ENCODE measurements around the gene FOXA3.
A peak's percentile ranks its signal among the peaks of the same experiment; 100 is the strongest.

FOXA3 gene

GRCh38 chr19:45863840-45864628 is at the start of gene FOXA3:
TSS of gene FOXA3 (plus strand) at chr19:45864326. CDS start at chr19:45864457, 131 bp downstream.
- DNase-seq, result peak; percentile 86

DNA sequence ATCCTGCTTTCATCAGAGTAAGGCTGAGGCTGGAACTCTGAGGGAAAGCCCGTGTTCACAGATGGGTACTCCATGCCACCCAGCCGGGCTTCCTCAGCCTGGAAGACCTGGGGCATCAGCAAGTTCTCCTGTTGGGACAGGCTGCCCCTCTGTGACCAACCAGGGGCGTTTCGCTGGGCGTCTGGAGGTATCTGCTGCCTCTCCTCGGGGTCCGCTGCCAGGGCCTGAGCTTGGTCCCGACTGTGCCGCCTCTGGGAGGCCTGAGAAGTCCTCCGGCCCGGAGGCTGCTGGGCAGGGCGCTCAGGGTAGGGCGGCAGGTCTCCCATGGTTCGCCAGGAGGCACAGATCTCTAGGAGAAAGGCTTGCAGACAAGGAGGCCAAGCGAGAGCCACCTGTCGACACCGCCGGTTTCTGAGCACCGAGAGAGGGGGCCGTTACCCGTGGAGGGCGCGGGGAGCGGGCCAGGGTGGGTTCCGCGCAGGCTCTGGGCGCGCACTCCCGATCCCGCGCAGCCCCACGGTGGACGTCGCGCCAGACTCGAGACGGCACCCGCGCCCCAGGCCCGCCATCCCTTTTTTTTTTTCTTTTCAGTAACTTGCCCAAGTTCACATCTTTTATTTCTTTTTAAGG is 49.2 kb upstream of the FOXA3 start, which contains the start of gene RSPH6A:
Gene RSPH6A (minus strand): TSS at position 458 of the 630 bp plus-strand sequence. CDS start 132 bp downstream, at position 326.
- no peak for DNase-seq

DNA sequence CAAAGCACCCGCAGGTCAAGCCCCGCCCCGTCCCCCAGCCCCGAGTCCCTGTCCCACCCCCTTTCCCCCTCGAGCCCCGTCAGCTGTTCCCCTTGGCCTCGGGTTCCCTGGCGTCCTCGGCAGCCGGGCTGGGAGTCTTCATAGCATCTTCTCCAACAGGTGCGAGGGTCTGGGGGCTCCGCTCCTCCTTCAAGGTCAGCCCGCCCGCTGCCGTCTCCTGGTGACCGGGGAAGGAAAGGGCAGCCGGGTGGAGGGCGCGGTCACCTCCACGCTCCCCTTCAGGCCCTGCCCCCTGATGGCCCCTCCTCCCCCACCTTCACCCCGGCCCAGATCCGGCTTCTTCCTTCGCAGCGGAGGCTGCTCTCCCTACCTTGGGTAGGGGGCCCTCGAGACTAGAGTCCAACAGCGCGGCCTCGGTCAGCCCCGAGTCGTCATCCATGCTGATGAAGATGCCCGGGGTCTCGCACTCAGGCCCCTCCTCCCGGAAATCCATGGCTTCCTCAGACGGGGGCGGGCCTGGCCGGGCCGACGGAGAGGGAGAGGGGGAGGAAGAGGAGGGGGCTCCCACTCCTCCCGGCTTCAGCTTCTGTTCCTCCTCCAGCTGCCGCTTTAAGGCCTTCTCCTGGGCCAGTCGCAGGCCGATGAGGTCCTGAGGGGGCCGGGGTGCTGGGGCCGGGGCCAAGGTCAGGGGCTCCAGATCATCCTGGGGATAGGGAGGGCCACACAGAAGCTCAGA is 48.5 kb upstream of the FOXA3 start:
- no peak for DNase-seq

DNA sequence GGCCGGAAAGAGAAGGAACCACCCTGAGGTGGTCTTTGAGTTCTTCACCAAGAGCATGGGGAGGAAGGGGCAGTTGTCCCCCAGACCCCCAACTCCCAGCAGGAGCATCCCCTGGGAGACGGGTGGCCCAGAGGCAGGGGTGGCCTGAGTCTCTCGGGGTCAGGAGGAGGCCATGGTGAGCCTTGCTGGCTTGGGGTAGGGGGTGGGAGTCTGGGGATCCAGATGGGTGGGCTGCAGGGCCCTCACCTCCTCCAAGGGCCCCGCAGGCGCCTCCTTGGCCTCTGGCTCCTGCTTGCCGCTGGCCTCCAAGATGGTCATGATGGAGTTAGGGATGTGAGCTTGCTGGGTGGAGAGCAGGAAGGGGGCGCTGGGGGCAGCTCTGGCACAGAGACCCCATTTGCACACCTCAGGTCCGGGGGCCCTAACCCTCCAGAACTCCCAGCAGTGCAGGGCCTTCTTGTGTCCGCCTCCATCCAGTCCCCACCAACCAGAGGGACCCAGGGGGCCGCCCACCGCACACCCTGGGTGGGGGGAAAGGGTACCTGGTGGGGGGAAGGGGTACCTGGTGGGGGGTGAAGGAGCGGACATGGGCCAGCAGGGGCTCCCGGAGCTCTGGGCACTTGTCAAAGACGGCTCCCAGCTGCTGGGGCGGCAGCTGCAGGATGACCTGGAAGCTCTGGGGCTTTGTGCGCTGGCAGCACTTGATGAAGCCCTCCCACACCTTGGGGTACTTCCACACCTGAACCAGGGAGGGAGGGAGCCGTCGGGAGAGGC is 47.7 kb upstream of the FOXA3 start:
- DNase-seq, result no peak

GRCh38 chr19:45817010-45817724 is 47.0 kb upstream of the FOXA3 start:
- peak; percentile 93 for DNase-seq

- DNase-seq, result peak; percentile 83
These were observed 46.3 kb upstream of the FOXA3 start for GRCh38 chr19:45817725-45818301.

DNA sequence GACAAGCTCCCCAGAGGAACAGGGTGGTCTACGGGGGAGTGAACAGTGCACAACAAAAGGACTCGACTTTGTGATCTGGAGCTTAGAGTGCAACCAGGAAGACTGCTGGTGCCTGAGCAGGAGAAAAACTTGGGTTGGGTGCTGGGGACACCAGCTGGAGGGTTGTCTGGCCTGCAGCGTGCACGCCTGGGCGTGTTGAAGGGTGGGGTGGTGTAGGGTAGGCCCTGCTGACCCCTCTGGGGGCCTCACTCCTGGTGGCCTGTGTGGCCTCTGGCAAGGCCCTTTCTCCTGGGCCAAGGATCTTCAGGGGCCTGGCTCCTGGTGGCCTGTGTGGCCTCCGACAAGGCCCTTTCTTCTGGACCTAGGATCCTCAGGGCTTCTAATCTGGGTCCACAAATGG is 44.4 kb upstream of the FOXA3 start:
- DNase-seq, result no peak

GRCh38 chr19:45820413-45821102 is 43.6 kb upstream of the FOXA3 start:
- no peak for DNase-seq

DNA sequence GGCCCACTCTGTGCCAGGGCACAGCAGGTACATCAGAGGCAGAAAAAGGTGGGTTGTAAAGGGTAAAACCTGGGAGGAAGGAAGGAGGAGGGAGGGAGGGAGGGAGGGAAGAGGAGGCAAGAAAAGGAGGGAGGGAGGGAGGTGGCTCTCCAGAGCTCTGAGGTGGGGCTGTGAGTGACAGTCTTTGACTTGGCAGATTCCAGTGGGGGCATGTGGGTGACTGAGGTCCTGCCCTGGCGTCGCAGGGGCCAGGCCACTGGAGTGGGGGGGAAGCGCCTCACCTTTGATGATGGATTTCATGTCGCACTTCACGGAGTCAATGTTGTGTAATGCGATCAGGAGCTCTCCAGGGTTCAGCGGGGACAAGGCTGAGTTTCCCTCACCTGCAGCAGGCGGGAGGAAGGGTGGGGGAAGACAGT is 43.0 kb upstream of the FOXA3 start:
- no peak for DNase-seq

DNA sequence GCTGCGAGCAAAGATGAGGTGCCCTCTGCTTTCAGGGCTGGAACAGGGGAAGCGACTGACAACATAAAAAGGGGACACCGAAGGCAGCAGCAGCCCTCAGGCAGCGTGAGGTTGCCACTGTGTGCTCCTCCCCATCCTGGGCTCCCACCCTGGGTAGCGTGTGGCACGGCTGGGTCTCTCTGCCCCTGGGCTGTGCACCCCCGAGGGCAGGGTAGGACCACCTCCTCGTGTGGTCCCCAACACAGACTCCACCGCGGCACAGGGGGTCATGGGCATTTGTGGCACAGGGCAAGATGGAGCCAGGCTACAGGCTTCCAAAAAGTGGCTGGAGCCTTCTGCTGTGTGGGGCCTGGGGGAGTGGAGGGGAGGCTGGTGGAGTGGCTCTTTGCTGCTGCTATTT is 42.6 kb upstream of the FOXA3 start:
- no peak for DNase-seq

DNA sequence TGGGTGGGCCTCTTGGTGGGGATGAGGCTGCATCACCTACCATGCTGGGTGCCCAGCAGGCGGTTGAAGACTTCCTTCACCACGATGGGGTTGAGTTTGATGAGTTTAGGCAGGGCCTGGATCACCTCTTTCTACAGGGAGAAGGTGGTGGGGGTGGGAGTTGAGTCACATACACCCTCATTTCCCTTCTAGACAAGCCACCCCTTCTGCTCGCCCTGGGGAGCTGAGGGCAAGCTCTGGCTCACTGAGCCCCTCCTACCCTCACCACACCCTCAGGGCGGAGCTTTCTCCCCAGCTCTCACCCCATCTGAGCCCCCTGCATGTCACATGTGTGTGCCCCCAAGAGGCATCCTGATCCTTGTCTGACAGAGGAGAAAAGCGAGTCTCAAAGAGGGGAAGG is 41.4 kb upstream of the FOXA3 start:
- no peak for DNase-seq

DNA sequence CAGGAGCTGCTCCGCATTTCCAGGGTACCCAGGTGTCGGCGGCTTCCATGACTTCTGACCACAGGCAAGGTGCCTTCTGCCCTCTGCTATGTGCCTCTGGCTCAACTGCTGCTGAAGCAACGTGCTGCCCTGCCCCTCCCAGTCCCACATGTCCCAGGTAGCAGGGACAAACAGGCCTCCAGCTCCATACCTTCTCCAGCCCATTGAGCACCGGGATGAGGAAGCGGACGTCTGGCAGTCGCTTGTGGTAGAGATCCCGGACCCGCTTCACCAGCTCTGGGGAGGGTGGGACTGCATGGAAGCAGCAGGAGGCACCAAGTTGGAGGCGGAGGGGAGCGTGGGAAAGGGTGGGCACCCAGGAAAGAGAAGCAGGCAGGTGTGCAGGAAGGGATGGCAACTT is 40.9 kb upstream of the FOXA3 start:
- DNase-seq, result no peak

DNA sequence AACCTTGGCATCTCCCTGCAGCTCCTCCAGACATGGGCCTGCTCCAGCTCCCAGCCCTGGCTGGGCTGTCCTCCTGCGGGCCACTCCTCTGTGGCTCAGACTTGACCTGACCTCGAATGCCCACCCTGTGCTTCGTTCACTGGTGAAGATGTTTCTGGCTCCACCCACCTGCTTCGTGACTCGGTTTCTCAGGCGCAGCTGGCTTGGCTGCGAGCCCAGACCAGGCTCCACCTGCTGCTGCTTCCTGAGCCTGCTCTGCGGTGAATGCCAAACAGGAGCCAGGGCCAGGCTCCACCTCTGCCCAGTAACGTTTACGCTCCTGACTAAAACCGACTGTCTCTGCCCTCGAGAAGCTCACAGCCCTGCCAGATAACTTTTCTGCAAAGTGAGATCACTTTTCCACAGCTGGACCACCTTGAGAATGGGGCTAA is 40.1 kb upstream of the FOXA3 start:
- peak; percentile 51 for DNase-seq

DNA sequence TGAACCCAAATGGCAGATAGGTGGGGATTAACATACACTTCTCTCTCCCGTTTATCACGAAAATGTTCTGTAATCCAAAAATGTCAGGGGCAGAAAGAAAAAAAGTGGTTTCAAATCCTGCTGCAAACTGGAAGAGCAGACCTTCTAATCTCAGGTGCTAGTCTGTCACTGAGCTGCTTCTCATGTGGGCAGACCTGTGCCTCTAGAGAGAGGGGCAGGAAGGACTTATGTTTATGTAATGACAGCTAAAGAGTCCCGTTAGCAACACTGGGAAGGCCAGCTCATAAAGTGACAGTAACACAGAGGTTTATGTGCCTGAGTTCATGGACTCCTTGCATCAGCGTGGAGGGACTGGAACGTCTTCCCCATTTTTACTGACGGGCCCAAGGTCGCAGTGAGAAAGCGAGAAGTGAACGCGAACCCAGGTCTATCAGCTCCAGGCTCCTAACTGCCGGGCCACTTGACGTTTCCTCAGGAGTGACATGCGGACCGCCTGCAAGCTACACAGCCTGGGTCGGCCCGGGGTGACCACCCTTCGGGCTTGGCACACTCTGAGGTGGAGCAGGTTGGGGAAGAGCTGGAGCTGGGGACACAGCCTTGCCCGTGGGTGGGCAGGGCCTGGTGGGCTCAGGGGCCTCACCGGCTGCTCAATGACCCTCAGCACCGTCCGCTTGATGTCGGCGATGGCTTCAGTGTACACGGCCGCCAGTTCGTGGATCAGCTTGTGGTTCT is 39.4 kb upstream of the FOXA3 start:
- no peak for DNase-seq

DNA sequence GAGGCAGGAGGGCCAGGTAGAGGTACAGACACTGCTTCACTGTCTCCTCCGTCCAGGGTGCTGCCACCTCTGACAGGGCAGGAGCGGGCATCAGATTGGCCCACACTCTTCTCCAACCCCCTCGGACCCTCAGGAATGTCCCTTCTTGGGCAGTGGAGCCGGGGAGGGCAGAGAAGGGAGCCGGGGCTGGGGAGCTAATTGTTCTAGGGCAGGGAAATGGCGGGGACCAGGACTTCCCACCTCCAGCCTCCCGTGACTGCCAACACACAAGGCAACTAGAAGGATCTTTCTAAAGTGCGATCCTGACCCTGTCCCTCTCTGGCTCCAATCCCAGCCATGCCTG is 38.9 kb upstream of the FOXA3 start:
- DNase-seq, result no peak

GRCh38 chr19:45825917-45826893 is 37.9 kb upstream of the FOXA3 start:
- DNase-seq, result no peak

GRCh38 chr19:45826934-45827333 is 37.2 kb upstream of the FOXA3 start:
- DNase-seq, result no peak

DNA sequence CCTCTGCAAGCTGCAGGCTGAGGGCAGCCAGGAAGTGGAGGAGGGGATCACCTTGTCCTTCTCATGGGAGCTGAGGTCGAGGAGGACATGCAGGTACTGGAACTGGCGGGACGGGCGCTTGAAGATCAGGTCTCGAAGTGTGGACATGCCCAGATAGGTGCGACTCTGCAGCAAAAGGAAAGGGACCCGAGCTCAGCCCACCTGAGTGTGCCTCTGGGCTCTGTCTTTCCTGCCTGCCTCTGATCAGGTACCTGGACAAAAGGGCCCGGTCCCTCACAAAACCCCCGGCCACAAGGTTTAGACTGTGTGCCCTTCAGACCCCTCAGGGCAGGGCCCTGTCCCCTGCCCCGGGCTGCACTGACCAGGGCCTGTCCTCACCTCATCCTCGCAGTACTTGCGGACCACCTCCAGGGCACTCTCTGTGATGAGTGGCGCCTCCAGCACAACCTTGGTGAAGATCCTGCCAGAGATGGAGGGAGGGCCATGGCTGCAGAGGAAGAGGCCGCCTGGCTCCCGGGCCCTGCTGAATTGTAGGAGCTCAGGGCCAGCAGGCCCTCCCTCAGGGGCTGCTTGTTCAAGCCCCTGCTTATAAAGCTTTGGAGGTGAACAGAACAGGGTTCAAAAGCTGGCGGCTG is 36.5 kb upstream of the FOXA3 start:
- no peak for DNase-seq

DNA sequence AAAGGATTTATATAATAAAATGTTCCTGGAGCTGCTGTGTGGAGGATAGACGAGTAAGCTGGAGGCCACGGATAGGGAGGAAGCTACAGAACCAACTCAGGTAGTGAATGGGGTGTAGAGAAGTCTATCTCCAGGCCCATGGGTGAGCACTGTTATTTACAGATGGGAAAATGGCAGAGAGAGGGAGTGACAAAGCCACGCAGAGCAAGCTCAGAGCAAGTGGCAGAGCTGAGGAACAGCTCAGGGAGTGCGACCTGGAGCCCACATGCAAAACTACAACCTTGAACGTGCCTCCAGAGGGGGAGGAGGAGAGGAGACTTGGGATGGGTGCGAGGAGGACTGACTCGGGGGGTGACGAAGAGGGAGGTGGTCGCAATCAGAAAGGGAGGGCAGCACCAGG is 35.6 kb upstream of the FOXA3 start:
- no peak for DNase-seq

Measured in NCI-H69 (cell line).